Fibroblast of skin of abdomen (primary cell): ENCODE measurements around the gene PDE6G.
A peak's percentile ranks its signal among the peaks of the same experiment; 100 is the strongest.

Source experiments
- DNase-seq: peaks from one replicate; pipeline ENCODE4 v3.0.0-alpha.2; 2013

PDE6G gene

GRCh38 chr17:81687770-81688541, 31.6 kb upstream of the PDE6G start:
- no peak for DNase-seq

GRCh38 chr17:81686614-81687013, 30.3 kb upstream of the PDE6G start:
- DNase-seq = no peak

- peak; percentile 56 for DNase-seq
Observed at GRCh38 chr17:81685108-81685507, 28.8 kb upstream of the PDE6G start.

GRCh38 chr17:81684442-81684911, 28.1 kb upstream of the PDE6G start:
- DNase-seq = no peak

GRCh38 chr17:81683584-81684441, 27.5 kb upstream of the PDE6G start, which contains the start of the genes ARL16 and HGS:
ARL16 (minus strand) TSS chr17:81683797; CDS start chr17:81683753, 44 bp downstream.
HGS (plus strand) TSS chr17:81684011; CDS start chr17:81684067, 56 bp downstream.
- DNase-seq = peak; percentile 99

- DNase-seq = no peak
Observed at GRCh38 chr17:81683208-81683583, 26.9 kb upstream of the PDE6G start.

GRCh38 chr17:81682565-81683207, 26.3 kb upstream of the PDE6G start:
- peak; percentile 13 for DNase-seq

GRCh38 chr17:81681672-81682071, 25.3 kb upstream of the PDE6G start:
- DNase-seq = no peak

- DNase-seq = no peak
Observed at GRCh38 chr17:81680150-81680549, 23.8 kb upstream of the PDE6G start.

GRCh38 chr17:81676906-81677305, 20.6 kb upstream of the PDE6G start:
- DNase-seq = no peak

GRCh38 chr17:81675515-81676221, 19.3 kb upstream of the PDE6G start:
- DNase-seq = peak; percentile 22

GRCh38 chr17:81673561-81674258, 17.4 kb upstream of the PDE6G start:
- no peak for DNase-seq

- DNase-seq = no peak
Observed at GRCh38 chr17:81672954-81673353, 16.6 kb upstream of the PDE6G start.

GRCh38 chr17:81672504-81672903, 16.2 kb upstream of the PDE6G start:
- no peak for DNase-seq

GRCh38 chr17:81667754-81668153, 11.4 kb upstream of the PDE6G start:
- DNase-seq = no peak

GRCh38 chr17:81666342-81667191, 10.2 kb upstream of the PDE6G start, which contains the start of the genes CCDC137 and OXLD1:
CCDC137 (plus strand) TSS chr17:81666737; CDS start chr17:81666767, 30 bp downstream.
OXLD1 (minus strand) TSS chr17:81666605; CDS start chr17:81666577, 28 bp downstream.
- DNase-seq = peak; percentile 97

GRCh38 chr17:81666092-81666341, 9.7 kb upstream of the PDE6G start:
- no peak for DNase-seq

GRCh38 chr17:81665205-81666091, 9.1 kb upstream of the PDE6G start:
- DNase-seq = peak; percentile 17

GRCh38 chr17:81664051-81664470, 7.7 kb upstream of the PDE6G start:
- no peak for DNase-seq

GRCh38 chr17:81662002-81662401, 5.7 kb upstream of the PDE6G start:
- DNase-seq = no peak
